Measurements from ENCODE around the gene PALD1. TPM values are rescaled to one million over a fixed set of nuclear protein-coding genes. Genes with fewer than 3 reads are reported as not detected.

Gene PALD1
- total and polyA plus RNA-seq, 2 of the 13 experiments (the other 11 are each of a cell fraction or from before 2014, with no cell fraction given), result 0.07 to 0.09 TPM

- POLR2A ChIA-PET, result interaction anchor here (1.5 to 2.7 kb wide), 2 partner anchors 15 to 41 kb away, joined by 4 to 17 read pairs; partner anchors contain the start of gene EIF4EBP2
- no TSS peak for BruUV-seq (replicated peaks)
- H3K27me3 ChIP-seq (ENCODE audit: control insufficient read depth in 1 of 2, insufficient read depth in 2 of 2, low read length in 2 of 2), result no peaks in the 10 kb centered on the region; a peak in 2 of 5 replicates
Measured at GRCh38 chr10:70445718-70446657, 32.6 kb upstream of the PALD1 start.

More at GRCh38 chr10:70445718-70446657, 32.6 kb upstream of the PALD1 start:
- no peak for TF ChIP-seq KAT7 (CRISPR knock-in tag; IDR thresholded peaks at IDR 0.05; ENCODE audit: borderline replicate concordance)
- TF ChIP-seq EP300 (IDR thresholded peaks at IDR 0.05; ENCODE audit: low read depth in 2 of 2, low read length in 2 of 2), result peak in 1 of 2 experiments; percentile 16; a peak in 1 of 4 replicates
- TF ChIP-seq EP300 (CRISPR knock-in tag; IDR thresholded peaks at IDR 0.05; ENCODE audit: borderline replicate concordance), result no peak
- peak; percentile 87 for TF ChIP-seq NR2F6 (IDR thresholded peaks at IDR 0.05)
- peak; percentile 77 for TF ChIP-seq NR2F6 (CRISPR knock-in tag; IDR thresholded peaks at IDR 0.05)
- TF ChIP-seq RFX1 (IDR thresholded peaks at IDR 0.05), result no peak
- TF ChIP-seq, protein P1, sequence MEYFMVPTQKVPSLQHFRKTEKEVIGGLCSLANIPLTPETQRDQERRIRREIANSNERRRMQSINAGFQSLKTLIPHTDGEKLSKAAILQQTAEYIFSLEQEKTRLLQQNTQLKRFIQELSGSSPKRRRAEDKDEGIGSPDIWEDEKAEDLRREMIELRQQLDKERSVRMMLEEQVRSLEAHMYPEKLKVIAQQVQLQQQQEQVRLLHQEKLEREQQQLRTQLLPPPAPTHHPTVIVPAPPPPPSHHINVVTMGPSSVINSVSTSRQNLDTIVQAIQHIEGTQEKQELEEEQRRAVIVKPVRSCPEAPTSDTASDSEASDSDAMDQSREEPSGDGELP (IDR thresholded peaks at IDR 0.05; ENCODE audit: borderline replicate concordance, low read depth), result peak; percentile 62; the same call in 1 of the 2 replicates
- TF ChIP-seq RXRA (CRISPR knock-in tag; IDR thresholded peaks at IDR 0.05), result peak; percentile 44; the same call in 1 of the 2 replicates
- TF ChIP-seq HNRNPL (IDR thresholded peaks at IDR 0.05; ENCODE audit: low read depth, low read length), result no peak
- TF ChIP-seq RARA (CRISPR knock-in tag; IDR thresholded peaks at IDR 0.05), result peak; percentile 64
- peak; percentile 62; the same call in 1 of the 2 replicates for TF ChIP-seq BCL6 (CRISPR knock-in tag; IDR thresholded peaks at IDR 0.05)
- TF ChIP-seq HNF4G (IDR thresholded peaks at IDR 0.05; ENCODE audit: borderline replicate concordance, low read depth, low read length), result peak; percentile 51
- no peak for TF ChIP-seq HNF4G (CRISPR knock-in tag; IDR thresholded peaks at IDR 0.05; ENCODE audit: borderline replicate concordance, low read depth)
- no peak for TF ChIP-seq U2AF2 (IDR thresholded peaks at IDR 0.05; ENCODE audit: low read depth, low read length)
- peak; percentile 71 for TF ChIP-seq HNF4A (CRISPR knock-in tag; IDR thresholded peaks at IDR 0.05)
- Histone ChIP-seq H3K27ac (ENCODE audit: extremely low read length, insufficient read depth, low read length) (no peak overlapping the region), H3K4me3 (replicated peaks in 1 of 3; ENCODE audit: insufficient read depth in 1 of 3, low read depth in 2 of 3, low read length in 3 of 3) (no peak overlapping the region), H3K9ac (ENCODE audit: insufficient read depth, low read depth, low read length) (no peak overlapping the region), H3K4me1 (ENCODE audit: insufficient read depth, low read length) (peaks cover 70% of the 10 kb centered on the region), H3K4me2 (ENCODE audit: low read depth, low read length) (peak overlapping the region; percentile 40), H3K36me3 (replicated peaks in 1 of 2; ENCODE audit: control insufficient read depth in 1 of 2, insufficient read depth in 2 of 2, low read length in 2 of 2) (no peaks in the 10 kb centered on the region), H2AFZ (ENCODE audit: low read length) (no peak overlapping the region), H4K20me1 (ENCODE audit: insufficient read depth, low read length) (no peaks in the 10 kb centered on the region), H3K79me2 (ENCODE audit: insufficient read depth, low read length) (no peaks in the 10 kb centered on the region), H3K9me3 (ENCODE audit: low read length) (no peaks in the 10 kb centered on the region)
- CTCF ChIA-PET (ENCODE audit: low intra/inter-chr PET ratio, low total read pairs), result no interaction called here
- 0% methylated on average over 8 of the region's 8 CpGs for WGBS (ENCODE audit: low lambda C conversion rate)
- in situ Hi-C loops (cut with HindIII; ENCODE audit: extremely low pct_ligation_motif_present, low pct_unique_long_range_greater_than_20kb) (no loop called here), intact Hi-C loops (cut with micrococcal nuclease; ENCODE audit: unreplicated experiment) (no loop called here)
- FAIRE-seq (peak; percentile 46), DNase-seq (ENCODE audit: low spot score) (no peak), ATAC-seq (no peak)

Data from HepG2 (cell line).